Calu3 (cell line): ENCODE data around the gene ANKLE2. TPM values are rescaled to one million over a fixed set of nuclear protein-coding genes. Genes with fewer than 3 reads are reported as not detected.
"Not testable (repeated sequence)": the region's sequence is repeated elsewhere in the genome, so short reads cannot be mapped to it uniquely, and the experiment has no call there.

Experiments
- BruUV-seq: library from RNA; stranded (reverse); fragments of 400-500 nt; replicated peaks from 2 replicates; lab custom pipeline; 2021; lab: Mats Ljungman, UMichigan
- CTCF ChIA-PET: fragments of 300-600 bp; sonication (Branson Sonifier 250); formaldehyde crosslinking; loops from one replicate; lab custom pipeline; 2022; ENCODE audit warnings: antibody characterized with exemption; lab: Charles Lee
- DNase-seq: peaks from one replicate; pipeline ENCODE4 v3.0.0; 2022
- H3K27ac Mint-ChIP-seq: one replicate; pipeline ENCODE4 v1.8.0; 2022; ENCODE audit warnings: mixed read lengths; ENCODE audit not compliant: unreplicated experiment
- H3K27me3 Mint-ChIP-seq: one replicate; pipeline ENCODE4 v1.8.0; 2022; ENCODE audit warnings: mixed read lengths; ENCODE audit not compliant: unreplicated experiment
- H3K36me3 Mint-ChIP-seq: one replicate; pipeline ENCODE4 v1.8.0; 2022; ENCODE audit warnings: mild to moderate bottlenecking, moderate library complexity, mixed read lengths; ENCODE audit not compliant: insufficient read depth, unreplicated experiment
- H3K4me1 Mint-ChIP-seq: one replicate; pipeline ENCODE4 v1.8.0; 2022; ENCODE audit warnings: mild to moderate bottlenecking, low read depth, mixed read lengths; ENCODE audit not compliant: unreplicated experiment
- H3K4me3 Mint-ChIP-seq: one replicate; pipeline ENCODE4 v1.8.0; 2022; ENCODE audit warnings: mild to moderate bottlenecking, low read depth, moderate library complexity, mixed read lengths; ENCODE audit not compliant: unreplicated experiment
- H3K9me3 Mint-ChIP-seq: one replicate; pipeline ENCODE4 v1.8.0; 2022; ENCODE audit warnings: low read depth, mixed read lengths; ENCODE audit not compliant: unreplicated experiment
- intact Hi-C: fragments of 100-400 bp; cut with micrococcal nuclease; formaldehyde crosslinking; loops from one replicate; pipeline ENCODE4 v1.10.0; 2022; ENCODE audit not compliant: unreplicated experiment
- total RNA-seq: library from RNA; stranded (reverse); gene quantifications from 2 replicates; pipeline ENCODE4 v1.2.3, GENCODE V29; 2022
- TF ChIP-seq, protein P1 (sequence below): fragments of 200-600 bp; IDR thresholded peaks from one replicate; pipeline ENCODE4 v1.8.0; 2022; ENCODE audit warnings: antibody characterized with exemption; ENCODE audit not compliant: unreplicated experiment

ANKLE2 gene
- total RNA-seq, 1 experiment from 2014 or later = 190 TPM

DNA sequence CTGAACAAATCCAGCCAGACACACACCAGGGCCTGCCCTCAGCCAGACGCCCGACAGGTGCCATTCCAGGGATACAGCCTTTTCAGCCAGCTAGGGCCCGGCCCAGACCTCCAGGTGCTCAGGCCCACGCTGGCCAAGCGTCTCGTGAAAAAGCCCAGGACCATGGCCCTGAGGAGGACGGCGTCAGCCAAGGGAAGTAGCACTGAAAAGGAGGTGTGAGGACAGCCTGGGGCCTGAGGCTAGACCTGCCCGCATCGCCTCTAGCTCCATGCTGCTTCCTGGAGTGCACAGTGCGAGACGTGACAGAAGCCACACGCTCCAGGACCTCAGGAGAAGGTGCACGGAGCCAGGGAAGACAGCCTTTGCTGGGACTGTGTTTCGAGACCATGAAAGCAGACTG lies 37.2 kb upstream of the ANKLE2 start:
- H3K4me3 Mint-ChIP-seq = no peak overlapping the region
- no peaks in the 10 kb centered on the region for H3K9me3 Mint-ChIP-seq
- CTCF ChIA-PET = no interaction called here
- no TSS peak for BruUV-seq
- no peaks in the 10 kb centered on the region for H3K4me1 Mint-ChIP-seq
- H3K36me3 Mint-ChIP-seq = peaks cover 84% of the 10 kb centered on the region
- TF ChIP-seq, protein P1, sequence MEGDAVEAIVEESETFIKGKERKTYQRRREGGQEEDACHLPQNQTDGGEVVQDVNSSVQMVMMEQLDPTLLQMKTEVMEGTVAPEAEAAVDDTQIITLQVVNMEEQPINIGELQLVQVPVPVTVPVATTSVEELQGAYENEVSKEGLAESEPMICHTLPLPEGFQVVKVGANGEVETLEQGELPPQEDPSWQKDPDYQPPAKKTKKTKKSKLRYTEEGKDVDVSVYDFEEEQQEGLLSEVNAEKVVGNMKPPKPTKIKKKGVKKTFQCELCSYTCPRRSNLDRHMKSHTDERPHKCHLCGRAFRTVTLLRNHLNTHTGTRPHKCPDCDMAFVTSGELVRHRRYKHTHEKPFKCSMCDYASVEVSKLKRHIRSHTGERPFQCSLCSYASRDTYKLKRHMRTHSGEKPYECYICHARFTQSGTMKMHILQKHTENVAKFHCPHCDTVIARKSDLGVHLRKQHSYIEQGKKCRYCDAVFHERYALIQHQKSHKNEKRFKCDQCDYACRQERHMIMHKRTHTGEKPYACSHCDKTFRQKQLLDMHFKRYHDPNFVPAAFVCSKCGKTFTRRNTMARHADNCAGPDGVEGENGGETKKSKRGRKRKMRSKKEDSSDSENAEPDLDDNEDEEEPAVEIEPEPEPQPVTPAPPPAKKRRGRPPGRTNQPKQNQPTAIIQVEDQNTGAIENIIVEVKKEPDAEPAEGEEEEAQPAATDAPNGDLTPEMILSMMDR = no peak
- H3K27ac Mint-ChIP-seq = no peak overlapping the region
- H3K27me3 Mint-ChIP-seq = no peaks in the 10 kb centered on the region
- DNase-seq = no peak
- intact Hi-C loops = no loop called here

DNA sequence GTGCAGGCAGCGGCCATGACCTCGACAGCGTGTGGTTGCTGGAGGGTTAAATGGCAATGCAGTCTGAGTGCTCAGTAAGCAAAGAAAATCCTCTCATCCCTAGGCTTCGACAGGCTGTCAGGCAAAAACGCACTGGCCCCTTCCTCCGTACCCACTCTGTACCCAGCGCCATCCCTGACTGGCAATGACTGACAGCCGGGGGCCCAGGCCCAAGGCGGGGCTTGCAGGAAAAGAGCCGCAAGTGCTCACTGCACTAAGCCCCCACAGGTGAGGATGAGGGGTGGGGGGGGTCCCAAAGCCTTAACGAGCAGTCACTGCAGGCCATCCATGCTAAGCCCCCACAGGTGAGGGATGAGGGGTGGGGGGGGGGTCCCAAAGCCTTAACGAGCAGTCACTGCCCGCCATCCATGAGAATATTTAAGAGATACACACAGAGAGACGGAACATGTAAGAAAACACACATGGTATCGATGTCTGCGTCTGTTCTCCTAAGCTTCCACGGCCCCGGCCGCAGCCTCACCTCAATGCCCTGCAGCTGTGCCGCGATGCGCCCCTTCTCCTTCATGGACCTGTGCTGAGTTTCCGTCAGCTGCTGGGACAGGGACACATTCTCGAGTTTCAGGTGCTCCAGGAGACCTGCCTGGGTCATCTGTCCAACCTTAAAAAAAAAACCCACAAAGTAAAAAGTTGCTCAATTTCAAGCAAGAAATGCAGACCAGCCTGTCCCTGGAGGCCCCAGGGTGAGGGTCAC lies 36.4 kb upstream of the ANKLE2 start:
- Mint-ChIP-seq H3K4me3 (no peak overlapping the region), H3K36me3 (peaks cover 78% of the 10 kb centered on the region), H3K27me3 (no peaks in the 10 kb centered on the region), H3K9me3 (no peaks in the 10 kb centered on the region), H3K4me1 (no peaks in the 10 kb centered on the region), H3K27ac (no peak overlapping the region)
- DNase-seq = no peak
- TF ChIP-seq, protein P1 = no peak
- CTCF ChIA-PET = interaction anchor here (0.6 to 0.7 kb wide), 2 partner anchors 14 to 55 kb away, joined by 3 to 5 read pairs; no protein-coding TSS in a partner anchor
- intact Hi-C loops = no loop called here
- BruUV-seq = no TSS peak

DNA sequence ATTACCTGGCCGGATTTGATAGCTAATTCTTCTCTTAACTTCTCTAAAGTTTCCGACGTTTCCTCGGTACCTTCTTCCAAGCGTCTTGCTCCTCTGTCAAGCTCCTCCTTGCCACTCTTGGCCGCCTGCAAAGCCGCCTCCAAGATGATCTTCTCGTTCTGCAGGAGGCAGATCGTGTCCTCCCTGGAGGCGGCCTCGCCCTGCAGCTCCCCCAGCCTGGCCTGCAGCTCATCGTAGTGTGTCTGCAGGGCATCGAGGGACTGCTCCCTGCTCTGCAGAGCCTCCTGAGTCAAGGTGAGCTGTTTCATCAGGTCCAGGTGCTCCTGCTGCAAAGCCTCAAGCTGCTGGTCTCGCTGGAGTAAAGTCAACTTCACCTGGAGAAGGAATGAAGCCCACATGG lies 34.2 kb upstream of the ANKLE2 start:
- no peak for DNase-seq
- intact Hi-C loops = no loop called here
- Mint-ChIP-seq H3K9me3 (no peaks in the 10 kb centered on the region), H3K4me3 (no peak overlapping the region), H3K27me3 (no peaks in the 10 kb centered on the region), H3K27ac (no peak overlapping the region), H3K36me3 (peaks cover 69% of the 10 kb centered on the region), H3K4me1 (no peaks in the 10 kb centered on the region)
- BruUV-seq = TSS peak; percentile 35
- CTCF ChIA-PET = no interaction called here
- TF ChIP-seq, protein P1 = no peak

DNA sequence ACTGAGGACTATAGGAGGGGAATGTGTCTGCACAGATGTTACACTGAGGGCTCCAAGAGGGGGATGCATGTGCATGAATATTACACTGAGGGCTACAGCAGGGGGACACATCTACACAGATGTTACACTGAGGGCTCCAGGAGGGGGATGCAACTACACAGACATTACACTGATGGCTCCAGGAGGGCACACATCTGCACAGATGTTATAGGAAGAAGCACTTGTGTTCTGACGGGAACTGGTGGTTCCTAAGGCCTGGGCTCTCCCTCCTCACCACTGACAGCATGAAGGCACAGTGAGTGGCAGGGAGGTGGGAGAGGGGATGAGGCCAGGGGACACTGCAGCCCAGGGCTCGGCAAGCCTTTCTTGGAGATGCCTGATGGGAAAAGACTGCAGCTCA lies 30.3 kb upstream of the ANKLE2 start:
- BruUV-seq, H3K4me3 Mint-ChIP-seq, DNase-seq, intact Hi-C loops, H3K4me1 Mint-ChIP-seq, H3K9me3 Mint-ChIP-seq, H3K27me3 Mint-ChIP-seq, CTCF ChIA-PET: not testable (repeated sequence)
- H3K27ac Mint-ChIP-seq = peak overlapping the region; percentile 34
- peaks cover 75% of the 10 kb centered on the region for H3K36me3 Mint-ChIP-seq

DNA sequence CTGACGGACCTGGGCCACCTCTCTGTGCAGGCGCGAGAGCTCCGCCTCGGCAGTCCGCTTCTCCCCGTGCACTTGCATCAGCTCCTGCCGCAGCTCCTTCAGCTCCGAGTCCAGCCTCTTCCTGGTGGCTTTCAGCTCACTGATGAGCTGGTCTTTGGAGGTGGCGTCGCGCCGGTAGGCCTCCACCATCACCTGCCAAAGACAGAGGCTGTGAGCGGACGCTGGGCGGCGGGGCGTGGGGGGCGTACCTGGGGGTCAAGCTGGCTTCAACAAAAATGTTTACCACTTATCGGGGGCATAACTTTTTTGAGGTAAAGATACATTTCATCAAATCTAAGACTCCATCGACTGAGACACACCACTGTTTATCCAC lies 27.5 kb upstream of the ANKLE2 start:
- peaks cover 76% of the 10 kb centered on the region for H3K36me3 Mint-ChIP-seq
- H3K4me1 Mint-ChIP-seq = no peaks in the 10 kb centered on the region
- TF ChIP-seq, protein P1 = no peak

More for the DNA sequence above, 27.5 kb upstream of the ANKLE2 start:
- H3K27me3 Mint-ChIP-seq = no peaks in the 10 kb centered on the region
- no peak for DNase-seq
- H3K4me3 Mint-ChIP-seq = no peak overlapping the region
- CTCF ChIA-PET = no interaction called here
- no TSS peak for BruUV-seq
- H3K9me3 Mint-ChIP-seq = no peaks in the 10 kb centered on the region
- peak overlapping the region; percentile 45 for H3K27ac Mint-ChIP-seq
- intact Hi-C loops = no loop called here
